ENCODE measurements around the gene PPP6R2. TPM values are rescaled to one million over a fixed set of nuclear protein-coding genes. Genes with fewer than 3 reads are reported as not detected.

PPP6R2 gene
- total RNA-seq, 2 experiments from 2014 or later: 33.7 to 34.7 TPM

DNA sequence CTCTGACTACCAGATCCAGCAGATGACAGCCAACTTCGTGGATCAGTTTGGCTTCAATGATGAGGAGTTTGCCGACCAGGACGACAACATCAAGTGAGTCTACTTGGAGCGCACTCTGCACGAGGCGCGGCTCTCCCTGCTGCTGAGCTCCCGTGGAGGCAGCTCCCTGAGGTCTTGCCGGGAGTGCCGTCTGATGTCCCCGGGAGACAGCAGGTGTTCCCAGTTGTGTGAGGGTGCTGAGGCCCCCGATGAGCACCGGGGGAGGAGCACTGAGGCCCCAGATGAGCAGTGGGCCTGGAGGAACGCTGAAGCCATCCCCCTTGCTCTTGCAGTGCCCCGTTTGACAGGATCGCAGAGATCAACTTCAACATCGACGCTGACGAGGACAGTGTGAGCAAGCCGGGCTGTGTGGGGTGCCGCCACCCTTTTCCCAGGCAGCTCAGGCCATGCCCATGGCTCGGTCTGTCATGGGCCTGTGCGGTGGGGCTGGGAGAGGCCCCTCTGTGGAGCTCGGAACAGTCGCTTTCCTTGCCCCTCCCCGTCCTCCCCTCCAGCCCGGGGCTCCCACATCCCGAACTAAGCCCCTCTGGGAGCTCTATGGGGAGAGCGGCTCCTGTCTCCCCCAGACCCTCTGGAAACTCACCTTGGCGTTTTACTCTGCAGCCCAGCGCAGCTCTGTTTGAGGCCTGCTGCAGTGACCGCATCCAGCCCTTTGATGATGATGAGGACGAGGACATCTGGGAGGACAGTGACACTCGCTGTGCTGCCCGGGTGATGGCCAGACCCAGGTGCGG, 94.6 kb downstream of the PPP6R2 start:
- CTCF ChIA-PET: no interaction called here
- Mint-ChIP-seq H3K4me1 (ENCODE audit: low read depth) (no peaks in the 10 kb centered on the region), H3K36me3 (ENCODE audit: low read depth) (peaks cover 4% of the 10 kb centered on the region), H3K9me3 (no peaks in the 10 kb centered on the region), H3K27ac (no peak overlapping the region), H3K27me3 (ENCODE audit: low read depth) (no peaks in the 10 kb centered on the region), H3K4me3 (no peak overlapping the region)
- no peak for DNase-seq
- intact Hi-C loops (cut with micrococcal nuclease): no loop called here

DNA sequence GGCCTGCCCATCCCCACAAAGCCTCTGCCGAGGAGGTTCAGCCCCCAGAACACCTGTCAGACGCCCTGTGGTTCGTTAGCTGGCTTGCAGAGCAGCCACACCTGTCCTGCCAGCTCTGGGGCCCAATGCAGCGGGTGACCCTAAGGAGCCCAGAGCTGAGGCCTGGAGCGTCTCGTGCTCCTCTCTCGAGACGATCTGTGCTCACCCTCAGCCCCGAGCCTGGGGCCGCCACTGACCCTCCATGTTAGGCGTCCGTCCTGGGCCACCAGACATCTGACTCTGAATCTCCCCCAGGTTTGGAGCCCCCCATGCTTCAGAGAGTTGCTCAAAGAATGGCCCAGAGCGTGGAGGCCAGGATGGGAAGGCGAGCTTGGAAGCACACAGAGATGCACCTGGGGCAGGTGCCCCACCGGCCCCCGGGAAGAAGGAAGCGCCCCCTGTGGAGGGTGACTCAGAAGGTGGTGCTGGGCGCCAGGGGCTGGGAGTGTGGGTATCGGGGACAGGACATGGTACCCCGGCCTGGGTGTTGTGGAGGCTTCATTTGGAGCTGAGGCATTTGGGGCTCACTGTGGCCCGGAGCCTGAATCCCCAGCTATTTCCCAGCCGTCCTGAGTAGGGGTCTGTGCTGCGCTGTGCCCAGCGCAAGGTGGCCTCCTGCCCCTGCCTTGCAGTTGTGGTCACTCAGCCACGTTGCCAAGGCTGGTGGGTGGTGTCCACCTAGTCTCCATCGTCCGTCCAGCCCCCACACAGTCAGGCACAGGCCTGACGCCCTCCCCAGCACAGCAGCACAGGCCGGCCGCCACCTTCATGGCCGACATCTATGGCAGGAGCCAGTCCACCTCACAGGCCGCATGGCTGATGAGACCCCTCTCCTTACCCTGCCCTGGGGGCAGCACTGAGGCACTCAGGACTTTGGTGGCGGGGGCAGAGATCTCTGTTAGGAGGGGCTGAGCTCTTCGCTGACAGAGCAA, 95.5 kb downstream of the PPP6R2 start:
- CTCF ChIA-PET: interaction anchor here (0.5 to 1.0 kb wide), 2 partner anchors 18 to 178 kb away, joined by 4 read pairs; no protein-coding TSS in a partner anchor
- Mint-ChIP-seq H3K4me3 (no peak overlapping the region), H3K27me3 (ENCODE audit: low read depth) (no peaks in the 10 kb centered on the region), H3K27ac (peak overlapping the region; percentile 24), H3K36me3 (ENCODE audit: low read depth) (peaks cover 4% of the 10 kb centered on the region), H3K9me3 (no peaks in the 10 kb centered on the region), H3K4me1 (ENCODE audit: low read depth) (peaks cover 2% of the 10 kb centered on the region)
- DNase-seq: no peak
- intact Hi-C loops (cut with micrococcal nuclease): no loop called here

DNA sequence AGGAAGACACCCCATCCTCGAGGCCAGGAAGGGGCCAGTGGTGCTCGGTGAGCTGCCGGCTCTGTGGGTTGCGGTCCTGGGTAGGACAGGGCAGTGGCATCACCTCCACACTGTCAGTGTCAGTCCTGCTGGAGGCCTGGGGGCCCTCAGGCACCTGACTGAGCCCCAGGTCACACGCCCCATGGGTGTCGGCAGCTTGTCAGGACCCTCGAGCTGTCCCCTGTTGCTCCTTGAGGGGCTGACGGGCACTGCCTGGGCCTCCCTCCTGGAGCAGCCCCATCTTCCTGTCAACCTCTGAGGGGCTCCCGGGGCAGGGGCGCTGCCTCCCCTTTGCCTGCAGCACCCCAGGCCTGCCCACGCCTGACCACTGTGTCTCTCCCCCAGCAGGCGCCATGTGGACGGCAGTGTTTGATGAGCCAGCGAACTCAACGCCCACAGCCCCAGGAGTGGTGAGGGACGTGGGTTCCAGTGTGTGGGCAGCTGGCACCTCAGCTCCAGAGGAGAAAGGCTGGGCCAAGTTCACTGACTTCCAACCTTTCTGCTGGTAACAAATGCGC, 96.3 kb downstream of the PPP6R2 start:
- intact Hi-C loops (cut with micrococcal nuclease): no loop called here
- H3K9me3 Mint-ChIP-seq: no peaks in the 10 kb centered on the region
- no peak for DNase-seq
- peaks cover 4% of the 10 kb centered on the region for H3K36me3 Mint-ChIP-seq (ENCODE audit: low read depth)
- H3K27me3 Mint-ChIP-seq (ENCODE audit: low read depth): no peaks in the 10 kb centered on the region
- H3K27ac Mint-ChIP-seq: no peak overlapping the region
- H3K4me1 Mint-ChIP-seq (ENCODE audit: low read depth): peaks cover 2% of the 10 kb centered on the region
- CTCF ChIA-PET: interaction anchor here (1.0 kb wide), 1 partner anchor 19 kb away, joined by 4 read pairs; no protein-coding TSS in a partner anchor
- H3K4me3 Mint-ChIP-seq: no peak overlapping the region

DNA sequence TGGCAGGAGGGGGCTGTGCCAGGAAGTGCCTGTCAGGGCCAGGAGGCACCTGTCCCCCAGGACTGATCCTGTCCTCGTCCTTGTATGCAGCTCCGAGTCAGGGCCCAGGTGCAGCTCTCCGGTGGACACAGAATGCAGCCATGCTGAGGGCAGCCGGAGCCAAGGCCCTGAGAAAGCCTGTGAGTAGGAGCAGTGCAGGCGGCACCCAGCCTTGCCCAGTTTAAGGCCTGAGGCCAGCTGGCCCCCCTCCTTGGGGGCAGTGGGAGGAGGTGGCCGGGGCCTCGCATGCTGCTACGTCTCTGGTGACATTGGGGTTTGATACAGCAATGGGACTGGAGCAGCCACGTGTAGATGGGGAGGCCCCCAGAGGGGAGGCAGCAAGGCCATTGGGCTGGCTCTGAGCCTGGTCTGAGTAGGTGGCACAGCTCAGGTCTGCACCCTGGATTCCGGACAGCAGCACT, 96.8 kb downstream of the PPP6R2 start:
- H3K4me1 Mint-ChIP-seq (ENCODE audit: low read depth): peaks cover 3% of the 10 kb centered on the region
- no peak overlapping the region for H3K27ac Mint-ChIP-seq
- DNase-seq: no peak
- H3K4me3 Mint-ChIP-seq: no peak overlapping the region
- peaks cover 4% of the 10 kb centered on the region for H3K36me3 Mint-ChIP-seq (ENCODE audit: low read depth)
- intact Hi-C loops (cut with micrococcal nuclease): no loop called here
- CTCF ChIA-PET: no interaction called here
- H3K27me3 Mint-ChIP-seq (ENCODE audit: low read depth): no peaks in the 10 kb centered on the region
- no peaks in the 10 kb centered on the region for H3K9me3 Mint-ChIP-seq

DNA sequence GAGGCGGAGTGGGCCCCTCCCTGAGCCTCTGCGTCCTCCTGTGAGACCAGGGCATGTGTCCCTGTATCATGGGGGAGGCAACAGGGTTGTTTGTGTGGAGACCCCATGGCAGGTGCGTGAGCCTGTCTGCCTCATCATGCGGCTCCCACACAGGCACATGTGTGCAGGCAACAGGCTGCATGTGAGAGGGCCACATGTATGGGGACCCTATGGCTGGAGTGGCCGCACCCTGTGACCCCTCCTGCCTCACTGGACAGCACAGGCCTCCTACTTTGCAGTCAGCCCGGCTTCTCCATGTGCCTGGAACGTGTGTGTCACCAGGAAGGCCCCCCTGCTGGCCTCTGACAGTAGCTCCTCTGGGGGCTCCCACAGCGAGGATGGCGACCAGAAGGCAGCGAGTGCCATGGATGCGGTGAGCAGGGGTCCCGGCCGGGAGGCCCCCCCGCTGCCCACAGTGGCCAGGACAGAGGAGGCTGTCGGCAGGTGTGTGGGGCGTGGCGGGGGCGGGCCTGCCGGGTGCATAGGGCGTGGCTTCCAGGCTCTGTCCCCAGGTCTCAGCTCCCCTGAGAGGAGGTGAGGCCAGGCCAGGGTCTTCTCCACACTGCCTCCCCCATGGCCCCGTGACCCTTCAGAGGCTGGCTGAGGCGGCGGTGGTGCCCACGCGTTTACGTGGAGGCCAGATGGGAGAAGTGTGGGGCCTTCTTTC, 97.6 kb downstream of the PPP6R2 start:
- H3K27ac Mint-ChIP-seq: no peak overlapping the region
- no peaks in the 10 kb centered on the region for H3K27me3 Mint-ChIP-seq (ENCODE audit: low read depth)
- CTCF ChIA-PET: interaction anchor here (1.2 kb wide), 1 partner anchor 9 kb away, joined by 3 read pairs; no protein-coding TSS in a partner anchor
- intact Hi-C loops (cut with micrococcal nuclease): no loop called here
- H3K9me3 Mint-ChIP-seq: no peaks in the 10 kb centered on the region
- peaks cover 8% of the 10 kb centered on the region for H3K4me1 Mint-ChIP-seq (ENCODE audit: low read depth)
- no peak overlapping the region for H3K4me3 Mint-ChIP-seq
- peaks cover 4% of the 10 kb centered on the region for H3K36me3 Mint-ChIP-seq (ENCODE audit: low read depth)
- DNase-seq: no peak

DNA sequence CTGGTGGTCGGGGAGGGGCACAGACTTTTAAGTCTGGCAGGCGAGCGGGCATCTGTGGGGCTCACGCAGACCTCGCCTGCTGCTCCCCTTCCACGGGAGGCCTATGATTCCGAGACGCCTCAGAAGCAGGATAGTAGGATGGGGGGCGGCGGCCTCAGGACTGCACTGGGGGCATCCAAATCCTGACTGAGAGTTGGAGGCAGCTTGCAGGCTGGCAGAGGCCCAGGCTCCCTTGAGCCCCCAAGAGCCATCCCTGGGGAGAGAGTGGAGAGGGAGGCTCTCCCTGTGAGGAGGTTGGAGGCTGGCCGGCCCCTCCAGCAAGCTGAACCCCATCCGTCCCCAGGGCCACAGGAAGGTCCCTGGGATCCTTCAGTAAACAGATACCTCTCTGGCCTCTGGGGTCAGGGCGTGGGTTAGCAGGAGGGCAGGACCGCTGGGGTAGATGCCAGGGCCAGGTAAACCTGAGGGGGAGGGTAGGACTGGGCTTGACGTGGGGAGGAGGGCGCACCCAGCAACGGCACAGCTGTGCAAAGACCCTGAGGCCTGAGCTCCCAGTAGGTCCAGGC, 98.4 kb downstream of the PPP6R2 start:
- intact Hi-C loops (cut with micrococcal nuclease): no loop called here
- Mint-ChIP-seq H3K27ac (no peak overlapping the region), H3K4me1 (ENCODE audit: low read depth) (peaks cover 10% of the 10 kb centered on the region), H3K27me3 (ENCODE audit: low read depth) (no peaks in the 10 kb centered on the region), H3K4me3 (no peak overlapping the region), H3K9me3 (no peaks in the 10 kb centered on the region), H3K36me3 (ENCODE audit: low read depth) (peaks cover 4% of the 10 kb centered on the region)
- no peak for DNase-seq
- CTCF ChIA-PET: interaction anchor here (1.2 kb wide), 1 partner anchor 9 kb away, joined by 3 read pairs; no protein-coding TSS in a partner anchor

DNA sequence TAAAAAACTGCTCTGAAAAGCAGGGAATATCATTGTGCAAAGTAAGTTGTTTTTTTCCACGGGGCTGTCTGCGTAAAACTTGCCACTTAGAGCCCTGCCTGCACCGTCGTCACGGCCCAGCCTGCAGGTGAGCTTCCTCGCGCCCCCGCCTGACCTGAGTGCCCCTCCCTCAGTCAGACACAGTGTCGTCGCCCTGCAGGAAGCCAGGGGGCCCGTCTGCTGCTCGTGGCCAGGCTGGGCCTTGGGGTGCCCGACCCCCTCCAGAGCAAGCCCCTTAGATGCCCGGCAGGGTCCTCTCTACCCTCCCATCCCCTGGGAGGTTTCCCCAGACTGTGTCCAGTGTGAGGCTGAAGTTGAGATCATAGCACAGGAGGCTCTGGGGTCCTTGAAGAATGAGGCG, 100.1 kb downstream of the PPP6R2 start:
- no peaks in the 10 kb centered on the region for H3K9me3 Mint-ChIP-seq
- no peak overlapping the region for H3K4me3 Mint-ChIP-seq
- DNase-seq: no peak
- no peaks in the 10 kb centered on the region for H3K27me3 Mint-ChIP-seq (ENCODE audit: low read depth)
- peaks cover 10% of the 10 kb centered on the region for H3K4me1 Mint-ChIP-seq (ENCODE audit: low read depth)
- H3K36me3 Mint-ChIP-seq (ENCODE audit: low read depth): peaks cover 4% of the 10 kb centered on the region
- intact Hi-C loops (cut with micrococcal nuclease): no loop called here
- CTCF ChIA-PET: no interaction called here
- H3K27ac Mint-ChIP-seq: no peak overlapping the region

DNA sequence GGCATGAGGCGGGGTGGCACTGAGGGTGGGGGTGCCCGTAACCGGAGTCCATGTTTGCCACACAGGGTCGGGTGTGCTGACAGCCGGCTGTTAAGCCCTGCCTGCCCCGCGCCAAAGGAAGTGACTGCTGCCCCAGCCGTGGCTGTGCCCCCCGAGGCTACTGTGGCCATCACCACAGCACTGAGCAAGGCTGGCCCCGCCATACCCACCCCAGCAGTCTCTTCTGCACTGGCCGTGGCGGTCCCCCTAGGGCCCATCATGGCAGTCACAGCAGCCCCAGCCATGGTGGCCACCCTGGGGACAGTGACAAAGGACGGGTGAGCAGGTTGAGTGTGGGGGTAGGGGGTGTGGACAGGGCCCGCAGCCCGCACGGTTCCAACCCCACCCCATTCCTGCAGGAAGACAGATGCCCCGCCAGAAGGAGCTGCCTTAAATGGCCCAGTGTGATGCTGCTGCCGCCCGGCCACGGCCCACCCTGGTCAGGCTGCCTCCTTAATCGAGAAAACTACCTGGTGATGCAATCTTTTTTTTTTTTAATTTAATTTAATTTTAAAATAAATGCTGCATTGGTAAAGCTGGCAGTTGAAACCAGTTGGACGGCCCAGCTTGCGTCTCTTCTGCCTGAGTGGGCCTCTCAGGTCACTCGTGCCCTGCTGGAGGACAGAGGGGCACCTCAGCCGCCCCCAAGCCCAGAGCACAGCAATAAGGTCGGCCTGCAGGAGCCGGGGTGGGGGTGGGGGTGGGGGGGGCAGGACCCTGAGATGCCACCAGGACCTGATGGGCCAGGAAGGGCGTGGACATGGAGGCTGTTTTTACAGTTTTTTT, 100.9 kb downstream of the PPP6R2 start:
- H3K9me3 Mint-ChIP-seq: no peaks in the 10 kb centered on the region
- H3K4me3 Mint-ChIP-seq: no peak overlapping the region
- CTCF ChIA-PET: interaction anchor here (0.9 kb wide), 1 partner anchor 53 kb away, joined by 4 read pairs; no protein-coding TSS in a partner anchor
- peaks cover 10% of the 10 kb centered on the region for H3K4me1 Mint-ChIP-seq (ENCODE audit: low read depth)
- intact Hi-C loops (cut with micrococcal nuclease): no loop called here
- H3K27me3 Mint-ChIP-seq (ENCODE audit: low read depth): no peaks in the 10 kb centered on the region
- no peak overlapping the region for H3K27ac Mint-ChIP-seq
- DNase-seq: no peak
- H3K36me3 Mint-ChIP-seq (ENCODE audit: low read depth): peaks cover 4% of the 10 kb centered on the region

DNA sequence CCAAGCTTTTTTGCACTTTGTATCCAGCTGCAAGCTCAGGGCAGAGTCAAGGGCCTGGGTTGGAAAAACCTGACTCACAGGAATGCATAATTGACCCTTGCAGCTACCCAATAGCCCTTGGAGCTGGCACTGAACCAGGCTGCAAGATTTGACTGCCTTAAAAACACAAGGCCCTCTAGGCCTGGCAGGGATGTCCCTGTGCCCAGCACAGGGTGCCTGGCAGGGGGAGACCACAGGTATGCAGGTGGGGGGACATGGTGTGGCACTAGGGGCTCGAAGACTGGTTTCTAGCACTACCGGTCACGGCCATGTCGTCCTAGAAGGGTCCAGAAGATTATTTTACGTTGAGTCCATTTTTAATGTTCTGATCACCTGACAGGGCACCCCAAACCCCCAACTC, 101.5 kb downstream of the PPP6R2 start:
- H3K4me1 Mint-ChIP-seq (ENCODE audit: low read depth): peaks cover 10% of the 10 kb centered on the region
- DNase-seq: no peak
- no peak overlapping the region for H3K27ac Mint-ChIP-seq
- CTCF ChIA-PET: interaction anchor here (0.5 kb wide), 1 partner anchor 69 kb away, joined by 4 read pairs; no protein-coding TSS in a partner anchor
- no peak overlapping the region for H3K4me3 Mint-ChIP-seq
- H3K9me3 Mint-ChIP-seq: no peaks in the 10 kb centered on the region
- no peaks in the 10 kb centered on the region for H3K27me3 Mint-ChIP-seq (ENCODE audit: low read depth)
- intact Hi-C loops (cut with micrococcal nuclease): no loop called here
- peaks cover 4% of the 10 kb centered on the region for H3K36me3 Mint-ChIP-seq (ENCODE audit: low read depth)

DNA sequence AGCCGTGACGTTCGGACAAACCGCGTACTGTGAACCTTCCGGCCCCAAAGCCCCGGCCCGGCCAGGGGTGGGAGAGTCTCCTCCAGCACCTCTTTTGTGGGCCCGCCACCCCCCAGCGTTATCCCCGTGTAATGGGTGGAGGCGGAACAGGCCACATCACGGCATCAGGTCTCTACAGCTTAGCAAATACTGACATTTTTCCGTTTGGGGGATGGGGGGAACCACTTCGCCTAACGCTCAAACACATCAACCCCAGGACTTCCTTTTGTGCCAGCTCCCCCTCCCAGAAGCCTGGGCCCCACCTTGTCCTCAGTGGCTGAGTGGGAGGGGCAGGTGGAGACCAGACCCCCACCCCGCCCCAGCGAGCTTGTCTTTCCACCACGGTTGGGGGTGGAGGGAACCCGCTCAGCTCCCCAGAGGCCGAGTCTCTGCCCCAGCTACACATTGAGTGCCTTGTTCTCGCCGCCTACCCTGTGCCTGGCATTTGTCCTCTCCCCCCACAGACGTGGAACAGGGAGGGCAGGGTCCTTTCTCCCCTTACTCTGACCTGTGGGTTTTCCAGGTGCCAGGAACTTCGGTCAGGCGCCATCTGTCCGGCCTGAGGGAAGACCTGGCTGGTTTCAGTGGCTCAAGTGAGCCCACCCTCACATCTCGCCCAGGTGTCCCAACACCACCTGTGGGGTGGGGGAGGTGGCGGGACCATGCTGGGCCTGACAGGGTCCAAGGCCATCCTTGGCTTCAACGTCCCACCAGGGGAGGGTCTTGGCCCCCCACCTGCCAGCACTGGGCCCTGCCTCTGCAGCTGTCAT, 102.1 kb downstream of the PPP6R2 start:
- Mint-ChIP-seq H3K36me3 (ENCODE audit: low read depth) (peaks cover 4% of the 10 kb centered on the region), H3K9me3 (no peaks in the 10 kb centered on the region), H3K27me3 (ENCODE audit: low read depth) (no peaks in the 10 kb centered on the region), H3K4me3 (no peak overlapping the region), H3K27ac (peak overlapping the region; percentile 56), H3K4me1 (ENCODE audit: low read depth) (peaks cover 10% of the 10 kb centered on the region)
- no peak for DNase-seq
- intact Hi-C loops (cut with micrococcal nuclease): no loop called here
- CTCF ChIA-PET: interaction anchor here (0.5 kb wide), 1 partner anchor 70 kb away, joined by 4 read pairs; no protein-coding TSS in a partner anchor

All from activated naive CD4-positive, alpha-beta T cell treated with anti-CD3 and anti-CD28 coated beads for 36 hours (primary cell).